Measurements from ENCODE around the gene OR12D1. TPM values are rescaled to one million over a fixed set of nuclear protein-coding genes. Genes with fewer than 3 reads are reported as not detected.
"Not testable (repeated sequence)": the region's sequence is repeated elsewhere in the genome, so short reads cannot be mapped to it uniquely, and the experiment has no call there.

The OR12D1 gene
- not detected for total RNA-seq
- polyA plus RNA-seq = not detected

DNA sequence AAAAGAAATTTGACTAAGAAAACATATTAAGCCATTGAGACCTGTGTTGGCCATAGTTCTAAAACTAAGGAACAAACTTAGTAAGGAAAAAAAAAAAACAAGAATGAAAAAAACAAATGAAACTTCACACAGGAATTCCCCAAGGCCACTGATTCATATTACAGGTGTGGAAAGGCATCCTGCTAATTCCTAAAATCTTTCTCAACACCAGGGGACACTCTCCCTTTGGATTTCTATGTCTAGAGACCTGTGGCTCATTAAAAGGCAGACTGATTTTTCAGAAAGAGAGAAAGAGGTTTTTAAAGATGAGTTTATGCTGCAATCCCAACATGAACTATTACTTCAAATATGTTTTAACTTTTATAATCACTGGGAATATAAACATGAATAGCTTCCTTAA is at the start of gene OR12D1:
Gene OR12D1, plus strand, starts transcription at position 341 of the 400 bp plus-strand sequence.
- H3K36me3 ChIP-seq (ENCODE audit: insufficient read depth) = no peaks in the 10 kb centered on the region
- no peaks in the 10 kb centered on the region for H3K4me1 ChIP-seq (ENCODE audit: insufficient read depth)
- no peak within 1 kb of the TSS for H3K4me3 ChIP-seq (ENCODE audit: low read depth, low read length)
- no peak within 1 kb of the TSS for H3K27ac ChIP-seq (ENCODE audit: low read depth)
- DNase-seq (ENCODE audit: extremely low spot score) = no peak

DNA sequence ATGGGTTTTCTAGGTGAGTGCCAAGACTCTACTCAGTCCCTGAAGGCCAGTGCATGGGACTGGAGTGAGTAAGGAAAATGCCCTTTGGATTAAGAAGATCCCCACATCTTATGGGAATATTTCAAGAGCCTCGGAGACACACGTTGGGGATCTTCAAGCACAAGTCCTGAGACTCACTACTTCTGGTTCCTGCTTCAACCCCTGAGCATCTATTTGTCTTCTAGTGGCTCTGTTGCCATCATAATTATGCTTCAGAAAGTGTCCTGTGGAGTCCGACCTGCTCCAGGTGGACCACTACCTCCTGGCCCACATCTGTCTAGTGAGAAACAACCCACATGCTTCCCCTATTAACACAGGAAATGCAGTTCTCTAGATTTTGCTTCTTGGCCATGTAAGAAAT is 46.0 kb upstream of the OR12D1 start, which contains the start of gene OR5V1:
Gene OR5V1, minus strand, starts transcription at position 101 of the 400 bp plus-strand sequence. CDS start 12,670 bp downstream, outside the sequence.
- no peak for DNase-seq (ENCODE audit: extremely low spot score)
- no peaks in the 10 kb centered on the region for H3K4me1 ChIP-seq (ENCODE audit: insufficient read depth)
- H3K4me3 ChIP-seq (ENCODE audit: low read depth, low read length) = no peak within 1 kb of the TSS
- no peaks in the 10 kb centered on the region for H3K36me3 ChIP-seq (ENCODE audit: insufficient read depth)
- no peak within 1 kb of the TSS for H3K27ac ChIP-seq (ENCODE audit: low read depth)
- 81% methylated on average over 3 of the region's 3 CpGs for WGBS

DNA sequence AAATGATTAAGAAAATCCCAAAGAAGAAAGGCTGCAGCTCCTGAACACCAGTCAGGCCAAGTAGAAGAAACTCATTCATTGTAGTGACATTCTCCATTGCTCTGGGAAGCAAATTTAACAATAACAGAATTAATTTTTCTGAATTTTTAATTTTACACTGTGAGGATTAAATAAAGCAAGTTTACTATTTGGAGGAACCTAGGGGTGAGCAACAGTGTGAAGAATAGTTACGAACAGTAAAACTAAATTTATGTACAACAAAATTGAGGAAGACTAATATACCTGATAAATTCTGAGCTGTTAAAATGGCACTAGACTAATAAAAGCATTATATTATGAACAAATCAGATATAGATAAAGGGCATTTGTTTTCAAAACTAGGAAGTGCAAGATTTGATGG is 39.5 kb upstream of the OR12D1 start, which contains the start of gene OR12D3:
Gene OR12D3, minus strand, starts transcription at position 101 of the 400 bp plus-strand sequence. Its CDS starts 4 bp downstream, at position 97.
- Histone ChIP-seq H3K27ac (ENCODE audit: low read depth) (no peak within 1 kb of the TSS), H3K4me1 (ENCODE audit: insufficient read depth) (no peaks in the 10 kb centered on the region), H3K4me3 (ENCODE audit: low read depth, low read length) (no peak within 1 kb of the TSS), H3K36me3 (ENCODE audit: insufficient read depth) (no peaks in the 10 kb centered on the region)
- no peak for DNase-seq (ENCODE audit: extremely low spot score)
- 80% methylated on average over 1 of the region's 1 CpG for WGBS

DNA sequence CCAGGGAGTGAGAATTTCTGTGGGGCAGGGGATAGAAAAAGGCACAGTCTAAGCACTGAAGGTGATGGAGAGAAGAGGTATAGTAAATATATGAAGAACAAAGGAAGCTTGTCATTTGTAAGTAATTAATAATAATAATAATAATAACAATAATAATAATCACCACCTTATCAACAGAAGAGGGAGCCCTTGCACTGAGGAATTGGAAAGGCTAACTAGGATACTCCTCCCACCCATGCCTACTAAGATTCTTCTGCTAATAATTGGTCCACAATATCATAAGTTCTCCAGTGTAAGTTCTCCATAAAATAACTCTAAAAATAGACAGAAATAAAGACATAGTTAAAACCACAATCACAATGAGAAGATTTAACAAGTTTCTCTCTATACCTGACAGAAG is 38.7 kb upstream of the OR12D1 start:
- H3K4me3 ChIP-seq (ENCODE audit: low read depth, low read length) = no peak overlapping the region
- H3K36me3 ChIP-seq (ENCODE audit: insufficient read depth) = no peaks in the 10 kb centered on the region
- H3K27ac ChIP-seq (ENCODE audit: low read depth) = no peak overlapping the region
- no peak for DNase-seq (ENCODE audit: extremely low spot score)
- no peaks in the 10 kb centered on the region for H3K4me1 ChIP-seq (ENCODE audit: insufficient read depth)

DNA sequence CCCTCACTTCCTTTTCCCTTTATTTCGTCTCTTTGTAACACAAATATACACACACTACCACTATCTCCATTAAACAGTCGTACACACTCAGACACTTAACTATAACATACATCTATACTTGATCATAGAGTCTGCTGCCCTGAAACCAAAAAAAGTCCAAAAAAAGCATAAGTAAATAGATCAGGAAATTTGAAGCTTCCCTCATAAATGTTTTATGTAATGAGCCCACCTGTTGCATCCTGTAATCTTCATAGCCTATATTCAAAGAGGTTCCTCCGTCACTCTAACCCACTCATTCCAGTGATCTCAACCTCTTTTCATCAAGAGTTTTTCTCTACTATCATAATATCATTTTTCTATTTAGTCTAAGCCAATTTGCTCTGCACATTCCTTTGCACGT is 26.2 kb upstream of the OR12D1 start:
- Histone ChIP-seq H3K36me3 (ENCODE audit: insufficient read depth) (no peaks in the 10 kb centered on the region), H3K27ac (ENCODE audit: low read depth) (no peak overlapping the region), H3K4me3 (ENCODE audit: low read depth, low read length) (no peak overlapping the region), H3K4me1 (ENCODE audit: insufficient read depth) (no peaks in the 10 kb centered on the region)
- DNase-seq (ENCODE audit: extremely low spot score) = no peak
- WGBS = 46% methylated on average over 4 of the region's 4 CpGs

DNA sequence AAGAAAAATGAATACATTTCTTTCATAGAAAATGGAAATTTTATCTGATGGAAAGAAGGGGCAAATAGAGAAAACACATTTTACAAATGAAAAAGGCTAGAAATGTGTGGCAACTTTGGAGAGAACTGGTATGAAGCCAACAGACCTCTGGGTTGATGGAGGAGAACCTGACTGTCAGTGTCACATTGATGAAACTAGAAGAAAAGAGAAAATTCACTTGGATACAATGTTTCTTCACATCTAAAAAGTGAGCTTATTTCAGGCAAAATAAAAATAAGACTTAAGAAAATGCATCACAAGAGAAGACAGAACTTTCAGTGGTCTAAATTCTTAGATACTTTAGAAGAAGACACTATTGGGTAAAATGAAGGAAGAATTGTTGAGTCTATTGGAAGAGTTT is 19.4 kb upstream of the OR12D1 start, which contains the start of gene OR12D2:
Gene OR12D2, plus strand, starts transcription at position 301 of the 400 bp plus-strand sequence. CDS start 1,069 bp downstream, outside the sequence.
- H3K36me3 ChIP-seq (ENCODE audit: insufficient read depth) = no peaks in the 10 kb centered on the region
- no peak within 1 kb of the TSS for H3K4me3 ChIP-seq (ENCODE audit: low read depth, low read length)
- no peak within 1 kb of the TSS for H3K27ac ChIP-seq (ENCODE audit: low read depth)
- no peaks in the 10 kb centered on the region for H3K4me1 ChIP-seq (ENCODE audit: insufficient read depth)
- no peak for DNase-seq (ENCODE audit: extremely low spot score)

DNA sequence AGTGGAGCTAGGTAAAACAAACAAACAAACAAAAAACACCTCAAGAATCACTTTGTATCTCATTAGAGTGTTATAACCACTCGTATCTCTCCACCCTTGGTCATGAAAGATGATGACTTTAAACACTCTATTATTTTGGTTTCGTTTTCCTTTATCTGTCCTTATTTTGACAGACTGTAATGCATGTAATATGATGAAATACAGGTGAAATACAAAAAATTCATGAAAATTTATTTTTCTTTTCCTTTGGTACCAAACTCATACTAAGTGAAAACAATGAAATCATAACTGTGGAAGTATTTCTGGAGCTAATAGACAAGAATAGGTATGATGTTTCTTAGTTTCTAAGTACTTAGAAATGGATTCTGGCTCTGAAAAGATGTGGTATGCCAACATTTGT is 15.2 kb upstream of the OR12D1 start:
- Histone ChIP-seq H3K4me3 (ENCODE audit: low read depth, low read length) (no peak overlapping the region), H3K4me1 (ENCODE audit: insufficient read depth) (no peaks in the 10 kb centered on the region), H3K36me3 (ENCODE audit: insufficient read depth) (no peaks in the 10 kb centered on the region), H3K27ac (ENCODE audit: low read depth) (no peak overlapping the region)
- WGBS = 52% methylated on average over 2 of the region's 2 CpGs
- DNase-seq (ENCODE audit: extremely low spot score) = no peak

DNA sequence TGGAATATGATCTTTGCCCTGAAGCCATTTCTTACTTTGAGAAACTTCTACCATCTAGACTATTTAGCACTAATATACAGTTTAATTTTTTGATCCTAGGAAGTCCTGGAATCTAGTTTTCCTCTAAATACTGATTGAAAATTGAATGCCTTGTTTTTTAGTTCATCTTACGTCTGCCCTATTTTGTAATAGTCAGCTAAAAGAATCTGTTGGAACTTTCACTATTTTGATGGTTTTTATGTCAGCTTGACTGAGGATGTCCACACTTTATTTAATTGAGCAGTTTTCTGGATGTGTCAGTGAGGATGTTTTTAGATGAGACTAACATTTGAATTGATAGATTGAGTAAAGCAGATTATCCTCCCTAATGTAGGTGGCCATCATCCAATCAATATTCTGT is 10.9 kb upstream of the OR12D1 start:
- H3K27ac ChIP-seq (ENCODE audit: low read depth) = no peak overlapping the region
- no peak for DNase-seq (ENCODE audit: extremely low spot score)
- no peak overlapping the region for H3K4me3 ChIP-seq (ENCODE audit: low read depth, low read length)
- WGBS = 43% methylated on average over 1 of the region's 1 CpG
- H3K4me1 ChIP-seq (ENCODE audit: insufficient read depth) = no peaks in the 10 kb centered on the region
- no peaks in the 10 kb centered on the region for H3K36me3 ChIP-seq (ENCODE audit: insufficient read depth)

DNA sequence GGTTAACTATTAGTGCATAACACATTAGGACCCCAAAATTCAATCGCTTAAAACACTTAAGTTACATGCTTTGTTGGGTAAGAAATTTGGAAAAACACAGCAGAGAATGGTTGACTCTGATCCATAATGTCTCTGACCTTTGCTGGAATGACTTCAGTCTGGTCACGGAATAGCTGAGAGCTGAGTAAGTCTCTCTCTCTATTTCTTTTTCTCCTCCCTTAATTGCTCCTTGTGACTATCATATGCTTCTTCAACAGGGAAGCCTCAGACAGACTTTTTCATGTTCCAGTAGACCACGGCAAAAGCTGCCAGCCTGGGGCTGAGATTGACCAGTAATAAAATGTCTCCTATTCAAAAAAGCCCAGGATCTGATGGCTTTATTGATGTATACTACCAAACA is 4.8 kb downstream of the OR12D1 start:
- H3K4me3 ChIP-seq (ENCODE audit: low read depth, low read length) = no peak overlapping the region
- H3K36me3 ChIP-seq (ENCODE audit: insufficient read depth) = no peaks in the 10 kb centered on the region
- WGBS = 60% methylated on average over 3 of the region's 3 CpGs
- H3K27ac ChIP-seq (ENCODE audit: low read depth) = no peak overlapping the region
- DNase-seq (ENCODE audit: extremely low spot score) = no peak
- H3K4me1 ChIP-seq (ENCODE audit: insufficient read depth) = no peaks in the 10 kb centered on the region

DNA sequence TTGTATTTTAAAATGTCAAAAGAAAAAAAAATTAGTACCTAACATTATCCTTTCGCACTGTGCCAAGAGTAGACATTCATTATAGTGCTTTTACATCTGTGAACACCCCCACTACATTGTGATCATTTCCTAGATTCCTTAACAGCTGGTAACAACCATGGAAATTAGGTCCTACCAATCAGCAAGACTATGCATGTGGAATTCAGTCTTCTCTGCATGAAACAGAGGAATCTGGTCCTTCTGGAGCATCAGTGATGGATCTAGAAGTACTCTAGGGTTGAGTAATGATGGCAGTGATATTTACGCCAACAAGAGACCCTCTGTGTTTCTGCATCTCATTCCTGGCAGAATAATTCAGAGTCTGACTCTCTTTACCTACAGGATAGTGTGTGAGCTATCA is 9.4 kb downstream of the OR12D1 start:
- no peaks in the 10 kb centered on the region for H3K36me3 ChIP-seq (ENCODE audit: insufficient read depth)
- no peak overlapping the region for H3K4me3 ChIP-seq (ENCODE audit: low read depth, low read length)
- WGBS = 91% methylated on average over 2 of the region's 2 CpGs
- no peaks in the 10 kb centered on the region for H3K4me1 ChIP-seq (ENCODE audit: insufficient read depth)
- H3K27ac ChIP-seq (ENCODE audit: low read depth) = no peak overlapping the region
- no peak for DNase-seq (ENCODE audit: extremely low spot score)

DNA sequence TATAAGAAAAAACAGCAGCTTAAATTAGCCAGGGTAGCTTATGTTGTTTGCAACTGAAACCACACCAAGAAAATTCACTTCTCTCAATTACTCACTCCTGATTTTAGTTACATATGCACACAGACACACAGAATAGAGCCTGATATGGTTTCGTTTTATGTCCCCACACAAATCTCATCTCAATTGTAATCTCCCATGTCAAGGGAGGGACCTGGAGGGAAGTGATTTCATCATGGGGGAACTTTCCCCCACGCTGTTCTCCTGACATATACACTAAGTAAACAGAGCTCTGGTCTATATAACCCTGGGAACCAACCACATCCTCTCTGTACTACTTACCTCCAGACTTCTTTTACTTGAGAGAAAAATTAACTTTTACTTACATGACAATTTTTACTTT is 9.8 kb downstream of the OR12D1 start:
- WGBS = 29% methylated on average over 2 of the region's 2 CpGs
- H3K4me1 ChIP-seq (ENCODE audit: insufficient read depth) = no peaks in the 10 kb centered on the region
- no peak overlapping the region for H3K4me3 ChIP-seq (ENCODE audit: low read depth, low read length)
- H3K36me3 ChIP-seq (ENCODE audit: insufficient read depth) = no peaks in the 10 kb centered on the region
- no peak overlapping the region for H3K27ac ChIP-seq (ENCODE audit: low read depth)
- DNase-seq (ENCODE audit: extremely low spot score) = no peak

DNA sequence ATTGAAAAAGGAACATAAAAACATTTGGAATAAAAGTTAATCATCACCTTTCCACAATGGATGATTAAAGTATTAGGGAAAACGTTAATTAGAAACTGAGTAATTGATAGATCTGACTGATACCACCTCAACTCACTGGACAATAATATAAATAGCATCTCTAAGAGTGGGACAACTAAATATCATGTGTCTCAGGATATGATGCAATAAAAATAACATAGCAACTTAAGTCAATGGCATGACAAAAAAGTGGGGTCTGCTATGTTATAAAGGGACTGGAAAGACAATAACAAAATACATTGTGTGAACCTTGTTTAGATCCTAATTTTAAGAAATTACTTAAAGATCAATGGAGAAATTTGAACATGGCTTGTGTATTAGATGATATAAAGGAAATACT is 10.3 kb downstream of the OR12D1 start:
- Histone ChIP-seq H3K4me1 (ENCODE audit: insufficient read depth) (no peaks in the 10 kb centered on the region), H3K4me3 (ENCODE audit: low read depth, low read length) (no peak overlapping the region), H3K36me3 (ENCODE audit: insufficient read depth) (no peaks in the 10 kb centered on the region), H3K27ac (ENCODE audit: low read depth) (no peak overlapping the region)
- 48% methylated on average over 1 of the region's 1 CpG for WGBS
- DNase-seq (ENCODE audit: extremely low spot score) = no peak

DNA sequence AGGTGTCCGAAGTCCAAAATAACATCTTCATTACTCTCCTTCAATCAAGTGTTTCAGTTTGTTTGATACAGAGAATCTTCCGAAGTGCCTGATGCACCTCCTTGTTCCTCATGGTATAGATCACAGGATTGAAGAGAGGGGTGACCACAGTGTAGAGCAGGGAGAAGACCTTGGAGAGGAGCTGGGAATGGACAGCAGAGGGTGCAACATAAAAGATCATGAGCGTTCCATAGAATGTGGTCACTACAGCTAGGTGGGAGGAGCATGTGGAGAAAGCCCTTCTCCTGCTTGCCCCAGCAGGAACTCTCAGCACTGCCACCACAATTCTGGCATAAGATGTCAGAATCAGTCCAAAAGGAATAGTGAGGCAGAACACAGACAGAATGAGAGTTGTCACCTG is 11.9 kb downstream of the OR12D1 start:
- WGBS = 79% methylated on average over 3 of the region's 3 CpGs
- Histone ChIP-seq H3K4me1 (ENCODE audit: insufficient read depth) (no peaks in the 10 kb centered on the region), H3K27ac (ENCODE audit: low read depth) (no peak overlapping the region), H3K36me3 (ENCODE audit: insufficient read depth) (no peaks in the 10 kb centered on the region), H3K4me3 (ENCODE audit: low read depth, low read length) (no peak overlapping the region)
- no peak for DNase-seq (ENCODE audit: extremely low spot score)

DNA sequence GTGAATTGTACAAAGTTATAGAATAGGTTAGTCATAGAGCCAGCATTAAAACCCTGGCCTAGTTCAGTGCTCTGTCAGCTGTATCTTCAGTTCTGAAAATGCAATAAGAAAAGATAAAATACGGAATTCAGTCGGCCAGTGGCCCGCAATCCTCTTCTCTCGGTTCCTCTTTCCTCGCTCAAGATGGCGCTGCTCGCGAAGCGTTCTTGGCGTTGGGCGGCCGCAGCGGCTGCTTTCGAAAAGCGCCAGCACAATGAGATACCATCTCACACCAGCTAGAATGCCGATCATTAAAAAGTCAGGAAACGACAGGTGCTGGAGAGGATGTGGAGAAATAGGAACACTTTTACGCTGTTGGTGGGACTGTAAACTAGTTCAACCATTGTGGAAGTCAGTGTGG is 22.0 kb downstream of the OR12D1 start:
- H3K36me3 ChIP-seq (ENCODE audit: insufficient read depth); H3K27ac ChIP-seq (ENCODE audit: low read depth); DNase-seq (ENCODE audit: extremely low spot score); H3K4me3 ChIP-seq (ENCODE audit: low read depth, low read length); H3K4me1 ChIP-seq (ENCODE audit: insufficient read depth): not testable (repeated sequence)
- 74% methylated on average over 18 of the region's 18 CpGs for WGBS

DNA sequence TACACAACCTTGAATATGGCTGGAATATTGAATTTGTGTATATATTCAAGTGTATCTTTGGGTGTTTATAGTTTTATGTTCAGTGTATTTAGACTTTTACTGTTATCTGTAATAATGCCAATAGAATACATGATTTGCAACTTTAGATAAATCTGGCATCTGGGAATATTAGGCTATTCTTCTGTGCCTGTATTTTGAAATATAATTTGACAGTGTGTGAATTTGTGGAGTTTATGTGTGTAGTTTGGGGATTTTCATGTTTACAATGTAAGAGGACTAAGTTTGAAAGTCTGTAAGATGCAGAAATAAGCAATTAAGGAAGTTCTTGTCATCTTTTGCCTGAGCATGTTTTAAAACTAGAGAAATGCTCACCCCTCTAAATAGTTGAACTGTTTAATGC is 24.3 kb downstream of the OR12D1 start, which contains the start of gene OR10C1:
Gene OR10C1, plus strand, starts transcription at position 301 of the 400 bp plus-strand sequence. CDS start 710 bp downstream, outside the sequence.
- H3K4me3 ChIP-seq (ENCODE audit: low read depth, low read length) = no peak within 1 kb of the TSS
- H3K4me1 ChIP-seq (ENCODE audit: insufficient read depth) = no peaks in the 10 kb centered on the region
- no peaks in the 10 kb centered on the region for H3K36me3 ChIP-seq (ENCODE audit: insufficient read depth)
- no peak for DNase-seq (ENCODE audit: extremely low spot score)
- no peak within 1 kb of the TSS for H3K27ac ChIP-seq (ENCODE audit: low read depth)

All from urinary bladder (tissue), 4 donors.